Measurements from ENCODE around the gene GULP1.

Gene GULP1

GRCh38 chr2:188473306-188473705 is 181.6 kb downstream of the GULP1 start:
- DNase-seq (ENCODE audit: low read depth) = no peak

- no peak for DNase-seq (ENCODE audit: low read depth)
Measured at GRCh38 chr2:188474316-188474715, 182.6 kb downstream of the GULP1 start.

DNA sequence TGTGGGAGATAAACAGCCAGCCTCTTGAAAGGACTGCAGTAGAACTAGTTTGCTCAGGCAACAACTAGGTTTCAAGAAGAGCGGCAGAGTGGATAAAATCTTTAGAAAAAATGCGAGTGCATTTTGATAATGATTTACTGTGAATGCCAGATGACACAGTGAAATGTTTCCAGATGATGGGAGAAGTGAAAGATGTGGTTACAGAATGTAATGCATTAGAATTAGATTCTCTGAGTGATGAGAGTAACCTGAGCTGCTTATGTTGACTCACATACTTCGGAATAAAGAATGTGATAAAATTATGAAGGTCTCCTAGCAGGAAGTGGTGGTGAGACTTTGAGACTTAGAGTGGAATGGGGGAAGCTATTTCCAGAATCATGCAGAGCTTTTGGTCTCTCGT is 184.3 kb downstream of the GULP1 start:
- peak; percentile 81 for DNase-seq (ENCODE audit: low read depth)

- no peak for DNase-seq (ENCODE audit: low read depth)
Measured at GRCh38 chr2:188477564-188478103, 186.0 kb downstream of the GULP1 start.

DNA sequence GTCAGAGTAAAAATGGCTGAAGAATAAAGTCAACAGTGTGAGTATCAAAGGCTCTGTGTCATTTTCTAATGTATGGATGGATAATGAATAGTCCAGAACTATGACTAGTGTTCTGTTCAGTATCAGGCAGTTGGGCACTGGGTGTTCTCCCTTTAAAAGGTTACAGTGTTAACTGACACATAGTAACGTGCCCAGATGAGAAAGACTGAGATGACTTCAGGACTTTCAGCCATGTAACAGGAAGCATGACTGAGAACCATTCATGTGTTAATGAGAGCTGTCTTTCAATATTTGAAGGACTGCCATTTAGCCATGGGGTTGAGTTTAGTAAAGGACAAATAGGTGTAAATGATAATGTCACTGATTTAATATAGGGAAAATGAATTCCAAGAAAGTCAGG is 187.1 kb downstream of the GULP1 start:
- DNase-seq (ENCODE audit: low read depth) = peak; percentile 28

DNA sequence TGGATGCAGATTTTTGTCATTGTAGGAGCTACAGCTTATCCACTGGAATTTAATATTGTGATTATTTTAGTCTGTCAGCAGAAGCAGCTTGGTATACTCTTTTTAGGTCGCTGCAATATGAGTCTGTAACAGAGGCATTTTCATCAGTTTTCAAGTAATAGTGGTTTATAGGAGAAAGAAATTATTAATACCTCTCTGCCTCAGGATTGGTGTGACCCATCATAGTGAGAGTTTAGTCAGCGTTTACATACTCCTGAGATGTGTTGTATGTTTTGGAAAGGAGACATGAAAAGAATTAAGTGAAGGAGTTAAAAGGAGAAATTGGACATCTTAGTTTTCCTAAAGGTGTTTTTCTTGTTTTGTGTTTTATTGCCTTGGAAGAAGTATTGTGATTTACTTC is 189.8 kb downstream of the GULP1 start:
- no peak for DNase-seq (ENCODE audit: low read depth)

DNA sequence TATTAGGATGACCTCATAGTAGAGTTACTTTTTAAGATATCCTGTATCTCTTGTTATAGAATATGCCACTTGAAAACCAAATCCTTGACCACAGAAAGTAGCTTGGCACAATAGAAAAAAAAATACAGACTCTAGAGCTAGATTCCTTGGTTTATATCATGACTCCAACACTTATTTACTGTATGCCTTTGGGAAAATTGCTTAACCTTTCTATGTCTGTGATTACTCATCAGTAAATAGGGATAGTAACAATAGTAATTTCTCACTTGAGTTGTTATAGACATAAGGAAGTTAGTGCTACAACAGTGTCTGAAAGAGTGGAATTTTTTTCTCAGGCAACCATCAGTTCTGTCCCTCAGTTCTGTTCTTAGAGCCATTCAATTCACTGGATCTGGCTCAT is 193.8 kb downstream of the GULP1 start:
- DNase-seq (ENCODE audit: low read depth) = peak; percentile 13

DNA sequence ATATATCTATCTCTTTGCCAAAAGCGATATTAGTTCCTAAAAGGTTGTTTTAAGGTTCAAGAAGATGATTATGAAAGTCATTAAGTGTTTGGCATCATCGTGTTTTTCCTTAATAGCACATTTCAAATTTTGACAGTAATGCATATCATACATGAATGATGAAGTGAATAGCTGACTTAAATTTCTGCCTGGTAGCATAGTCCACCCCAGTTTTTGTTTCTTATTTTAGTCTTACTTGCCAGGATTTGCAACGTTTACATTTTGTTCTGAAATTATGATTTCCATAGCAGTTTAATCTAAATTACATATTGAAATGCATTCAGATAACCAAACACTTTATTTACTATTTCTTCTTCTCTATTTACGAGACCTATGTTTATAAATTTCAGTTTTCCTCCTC is 201.1 kb downstream of the GULP1 start:
- no peak for DNase-seq (ENCODE audit: low read depth)

DNA sequence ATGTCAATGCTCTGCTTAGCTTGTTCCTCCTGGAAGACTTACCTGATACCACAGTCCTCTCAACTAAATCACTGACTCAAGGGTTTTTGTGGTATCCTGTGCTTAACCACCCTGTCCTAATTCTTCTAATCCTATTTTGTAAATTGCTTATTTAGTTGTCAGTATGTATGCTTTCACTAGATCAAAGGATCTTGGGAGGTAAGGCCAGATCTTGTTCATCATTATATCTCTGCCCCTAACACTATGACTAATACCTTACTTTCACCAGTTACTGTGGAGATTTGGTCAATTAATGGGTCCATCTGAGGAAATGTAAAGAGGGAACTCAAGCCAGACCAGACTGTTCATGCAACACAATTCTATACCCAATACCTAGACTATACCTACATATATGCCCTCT is 203.2 kb downstream of the GULP1 start:
- peak; percentile 16 for DNase-seq (ENCODE audit: low read depth)

DNA sequence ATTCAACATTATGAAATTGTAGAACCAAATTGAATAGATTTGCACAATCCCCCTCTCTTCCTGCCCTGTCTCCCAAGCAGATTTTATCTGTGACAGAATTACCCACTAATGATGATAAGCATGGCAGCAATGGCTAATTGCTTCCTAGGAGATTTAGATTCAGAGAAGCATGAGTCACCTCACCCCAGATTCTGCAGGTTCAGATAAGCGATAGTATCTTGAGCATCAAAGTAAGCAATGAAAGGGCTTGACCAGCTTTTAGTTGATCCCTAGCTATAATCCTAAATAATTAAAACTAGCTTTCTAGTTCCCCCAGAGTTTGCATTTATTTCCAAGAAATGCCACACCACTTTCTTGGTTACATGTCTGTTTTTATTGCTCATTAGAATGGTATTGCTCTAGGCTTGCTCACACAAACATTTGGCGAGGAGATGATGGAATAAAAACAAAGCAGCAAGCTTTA is 204.3 kb downstream of the GULP1 start:
- peak; percentile 65 for DNase-seq (ENCODE audit: low read depth)

DNA sequence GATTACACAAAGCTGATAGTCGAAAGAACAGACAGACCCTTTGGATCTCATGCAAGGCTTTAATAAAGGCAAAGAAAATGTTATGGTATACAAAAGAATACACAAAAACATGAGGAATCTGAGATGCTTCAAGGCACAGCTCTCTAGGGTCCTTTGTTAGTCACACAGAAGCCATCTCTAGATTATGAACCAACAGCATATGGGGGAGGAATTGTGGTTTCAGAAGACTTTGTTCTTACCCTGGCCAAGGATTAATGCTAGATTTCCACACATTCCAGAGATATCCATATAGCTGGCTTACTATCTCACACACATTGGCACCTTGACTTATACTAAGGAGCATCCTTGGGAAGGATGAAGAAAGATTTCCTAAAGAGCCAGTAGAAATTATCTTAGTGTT is 206.1 kb downstream of the GULP1 start:
- no peak for DNase-seq (ENCODE audit: low read depth)

DNA sequence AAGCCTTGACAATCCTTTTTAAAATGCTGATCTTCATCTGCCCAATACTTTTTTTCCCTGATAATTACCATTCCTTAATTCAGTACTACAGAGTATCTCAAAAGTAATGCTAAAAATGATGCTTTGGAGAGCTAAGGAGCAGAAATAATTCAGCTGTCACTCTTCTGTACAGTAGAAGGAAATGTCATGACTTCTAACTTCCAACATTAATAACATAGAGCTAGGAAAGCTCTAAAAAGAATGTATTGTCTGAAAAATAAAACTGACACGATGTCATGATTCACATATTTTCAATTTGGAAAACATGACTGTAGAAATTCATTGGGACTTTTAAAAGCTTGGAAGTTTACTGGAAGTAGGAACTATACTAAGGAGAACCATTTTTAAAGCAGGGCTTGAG is 212.3 kb downstream of the GULP1 start:
- no peak for DNase-seq (ENCODE audit: low read depth)

- no peak for DNase-seq (ENCODE audit: low read depth)
Measured at GRCh38 chr2:188506843-188507242, 215.2 kb downstream of the GULP1 start.

DNA sequence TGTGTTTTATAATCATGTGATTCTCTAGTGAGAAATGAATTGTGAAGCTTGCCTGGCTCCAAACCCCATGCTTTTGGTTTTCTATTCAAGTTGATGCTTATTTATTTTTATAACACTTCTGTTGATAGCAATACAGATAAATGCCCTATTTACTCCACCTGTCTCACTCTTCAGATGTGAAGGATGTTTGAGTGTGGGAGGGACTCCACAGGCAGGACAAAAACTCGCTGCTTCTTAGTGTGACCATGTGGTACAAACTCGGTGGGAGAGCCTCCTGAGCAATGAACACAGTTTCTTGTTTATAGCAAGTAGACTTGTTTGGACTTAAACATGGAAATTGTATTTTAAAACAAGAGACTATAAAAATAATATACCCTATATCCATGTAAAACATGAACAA is 219.7 kb downstream of the GULP1 start:
- no peak for DNase-seq (ENCODE audit: low read depth)

GRCh38 chr2:188512456-188512855 is 220.8 kb downstream of the GULP1 start:
- DNase-seq (ENCODE audit: low read depth) = peak; percentile 77

GRCh38 chr2:188515918-188516317 is 224.2 kb downstream of the GULP1 start:
- no peak for DNase-seq (ENCODE audit: low read depth)

DNA sequence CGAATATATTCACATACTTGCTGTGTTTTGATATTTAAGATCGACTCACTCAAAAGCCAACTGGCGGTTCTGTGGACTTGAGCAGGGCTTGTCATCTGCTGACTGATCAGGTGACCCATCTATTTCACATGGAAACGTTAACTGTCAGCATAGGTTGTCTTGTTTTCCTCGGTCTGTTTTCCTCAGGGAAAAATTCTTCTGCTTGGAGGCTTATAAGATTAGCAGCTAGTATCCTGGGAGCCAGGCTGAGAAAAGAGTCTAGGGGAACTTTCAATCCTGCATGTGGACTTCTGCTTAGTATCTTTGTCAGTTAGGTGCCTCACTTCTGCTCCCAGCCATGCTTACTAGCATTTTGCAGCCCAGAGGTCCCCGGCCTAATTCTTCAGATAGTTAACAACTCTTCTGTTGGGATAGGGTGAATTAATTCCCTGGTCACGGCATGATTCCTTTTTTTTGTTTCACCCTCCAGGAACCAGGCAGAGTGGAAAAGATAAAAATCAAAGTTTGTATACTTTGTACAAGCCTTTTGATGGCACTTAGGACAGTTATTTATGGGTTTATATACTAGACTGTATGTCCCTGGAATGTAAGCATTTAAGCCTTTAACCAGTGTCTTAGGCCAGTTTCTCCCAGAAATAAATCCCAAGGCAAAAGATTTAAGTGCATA is 226.0 kb downstream of the GULP1 start:
- DNase-seq (ENCODE audit: low read depth) = no peak

- peak; percentile 62 for DNase-seq (ENCODE audit: low read depth)
Measured at GRCh38 chr2:188518381-188518780, 226.7 kb downstream of the GULP1 start.

DNA sequence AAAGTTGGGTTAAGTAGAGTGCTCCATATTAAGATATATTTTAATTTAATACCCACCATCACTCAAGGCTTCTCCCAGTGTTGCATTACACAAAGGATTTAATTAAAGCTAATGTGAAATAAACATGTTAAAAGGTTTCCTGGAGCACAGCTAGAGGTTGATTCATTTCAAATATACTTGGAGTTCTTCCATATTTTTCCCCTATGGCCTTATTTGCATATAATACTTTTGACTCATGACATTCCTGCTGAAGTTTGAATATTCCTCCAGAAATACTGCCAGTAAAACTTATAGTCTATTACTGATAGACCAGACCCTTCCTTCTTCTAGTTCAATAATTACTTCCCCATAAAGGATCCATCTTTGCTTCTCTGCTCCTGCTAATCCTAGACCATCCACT is 227.5 kb downstream of the GULP1 start:
- DNase-seq (ENCODE audit: low read depth) = peak; percentile 84

- DNase-seq (ENCODE audit: low read depth) = no peak
Measured at GRCh38 chr2:188522517-188522916, 230.8 kb downstream of the GULP1 start.

- no peak for DNase-seq (ENCODE audit: low read depth)
Measured at GRCh38 chr2:188523919-188524318, 232.2 kb downstream of the GULP1 start.

- peak; percentile 75 for DNase-seq (ENCODE audit: low read depth)
Measured at GRCh38 chr2:188524519-188525113, 232.9 kb downstream of the GULP1 start.

GRCh38 chr2:188526701-188527100 is 235.0 kb downstream of the GULP1 start:
- DNase-seq (ENCODE audit: low read depth) = no peak

DNA sequence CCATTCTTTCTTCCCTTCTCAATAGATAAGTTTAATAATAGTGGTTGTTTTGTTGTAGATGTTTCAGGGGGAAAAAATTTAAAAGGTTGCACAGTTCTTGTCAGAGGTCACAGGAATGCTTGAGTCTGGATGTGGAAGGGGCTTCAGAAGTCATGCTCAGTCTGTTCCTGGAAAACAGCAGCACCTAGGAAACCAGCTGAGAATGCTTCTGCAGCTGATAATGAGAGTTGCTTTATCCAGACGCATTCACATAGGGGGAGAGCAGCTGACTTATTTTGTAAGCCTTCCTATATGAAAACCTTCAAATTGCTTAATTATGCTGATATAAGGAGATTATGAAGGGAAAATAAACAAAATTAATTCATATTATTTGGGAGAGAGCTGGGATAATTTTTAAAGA is 235.5 kb downstream of the GULP1 start:
- no peak for DNase-seq (ENCODE audit: low read depth)

All from ELR (cell line).